DOHH2 (cell line): Measurements from ENCODE around the gene GNPDA1.

Experiments
- H3F3A ChIP-seq: fragments of 200-600 bp; sonication (generic), shearing (Covaris generic); 2 replicates; pipeline ENCODE4 v1.6.0; 2016; ENCODE audit warnings: antibody characterized with exemption, mild to moderate bottlenecking; ENCODE audit not compliant: control insufficient read depth, insufficient read depth
- H3K27ac ChIP-seq: fragments of 200-600 bp; sonication (generic); 2 replicates; pipeline ENCODE4 v1.5.1; 2014; ENCODE audit warnings: low read depth, mild to moderate bottlenecking, low read length, moderate library complexity
- H3K27me3 ChIP-seq: fragments of 200-600 bp; sonication (generic); 2 replicates; pipeline ENCODE4 v1.6.1; 2014; ENCODE audit warnings: mild to moderate bottlenecking, low read length, mixed read lengths; ENCODE audit not compliant: control insufficient read depth
- H3K36me3 ChIP-seq: fragments of 200-600 bp; sonication (generic); 2 replicates; pipeline ENCODE4 v1.6.1; 2014; ENCODE audit warnings: mild to moderate bottlenecking, low read length, moderate library complexity, mixed read lengths; ENCODE audit not compliant: control insufficient read depth
- H3K4me1 ChIP-seq: fragments of 200-600 bp; sonication (generic); 2 replicates; pipeline ENCODE4 v1.6.1; 2014; ENCODE audit warnings: mild to moderate bottlenecking, low read length, mixed read lengths; ENCODE audit not compliant: control insufficient read depth
- H3K4me2 ChIP-seq: fragments of 200-600 bp; sonication (generic); 2 replicates; pipeline ENCODE4 v1.6.0; 2014; ENCODE audit warnings: mild to moderate bottlenecking, low read length, moderate library complexity
- H3K4me3 ChIP-seq: fragments of 200-600 bp; sonication (generic); 2 replicates; pipeline ENCODE4 v1.5.1; 2014; ENCODE audit warnings: mild to moderate bottlenecking, low read length, mixed read lengths
- H3K79me2 ChIP-seq: fragments of 200-600 bp; sonication (generic); 2 replicates; pipeline ENCODE4 v1.6.1; 2014; ENCODE audit warnings: mild to moderate bottlenecking, low read length, mixed read lengths; ENCODE audit not compliant: control insufficient read depth
- H3K9me2 ChIP-seq: fragments of 200-600 bp; sonication (generic); replicated peaks from 2 replicates; pipeline ENCODE4 v1.6.1; 2014; ENCODE audit warnings: mild to moderate bottlenecking, low read length, mixed read lengths; ENCODE audit not compliant: control insufficient read depth
- H3K9me3 ChIP-seq: fragments of 200-600 bp; sonication (generic); 2 replicates; pipeline ENCODE4 v1.6.1; 2014; ENCODE audit warnings: antibody characterized with exemption, low read length, mixed read lengths; ENCODE audit not compliant: control insufficient read depth, insufficient read depth
- H4K20me1 ChIP-seq: fragments of 200-600 bp; sonication (generic); 2 replicates; pipeline ENCODE4 v1.6.0; 2014; ENCODE audit warnings: low read depth, mild to moderate bottlenecking, antibody characterized with exemption, low read length, moderate library complexity; ENCODE audit not compliant: control insufficient read depth, insufficient read depth
- CTCF ChIP-seq: fragments of 200-600 bp; sonication (generic); IDR thresholded peaks from one replicate; pipeline ENCODE4 v1.5.1; 2014; ENCODE audit warnings: antibody characterized with exemption, mild to moderate bottlenecking, low read depth, low read length; ENCODE audit not compliant: poor library complexity, severe bottlenecking
- EZH2phosphoT487 ChIP-seq: fragments of 200-600 bp; sonication (generic); IDR thresholded peaks from 2 replicates; pipeline ENCODE4 v1.6.1; 2017; ENCODE audit warnings: borderline replicate concordance, mild to moderate bottlenecking, antibody characterized with exemption, low read length, moderate library complexity, mixed read lengths

GNPDA1 gene

GRCh38 chr5:141951332-141951781, 61.5 kb downstream of the GNPDA1 start:
- no peak overlapping the region for H3K27ac ChIP-seq
- H3F3A ChIP-seq: no peaks in the 10 kb centered on the region
- no peaks in the 10 kb centered on the region for H3K9me2 ChIP-seq
- TF ChIP-seq EZH2phosphoT487 (no peak), CTCF (peak; percentile 82)
- no peaks in the 10 kb centered on the region for H3K79me2 ChIP-seq
- peaks cover 10% of the 10 kb centered on the region; the same call in 1 of the 2 replicates for H3K27me3 ChIP-seq
- no peak overlapping the region for H3K4me2 ChIP-seq
- no peak overlapping the region for H3K4me3 ChIP-seq
- H3K36me3 ChIP-seq: no peaks in the 10 kb centered on the region
- H4K20me1 ChIP-seq: 0 out of 2 replicates have a peak, but pooled peaks cover 2% of the 10 kb centered on the region
- no peaks in the 10 kb centered on the region for H3K9me3 ChIP-seq
- 0 out of 2 replicates have a peak, but pooled peaks cover 3% of the 10 kb centered on the region for H3K4me1 ChIP-seq
